ENCODE measurements around the gene ZNF385B. TPM values are rescaled to one million over a fixed set of nuclear protein-coding genes. Genes with fewer than 3 reads are reported as not detected.

ZNF385B gene
- total RNA-seq, 1 donor: 1.1 TPM

GRCh38 chr2:179622635-179623300, 238.6 kb downstream of the ZNF385B start:
- H2AFZ ChIP-seq (ENCODE audit: low read length): no peak overlapping the region
- DNase-seq (ENCODE audit: insufficient read length, low spot score, missing footprints): no peak
- peaks cover 5% of the 10 kb centered on the region for H3K4me1 ChIP-seq (ENCODE audit: insufficient read depth, low read length)
- no peaks in the 10 kb centered on the region for H3K9me3 ChIP-seq (ENCODE audit: low read depth, low read length)
- H3K27me3 ChIP-seq (ENCODE audit: insufficient read depth, low read length): no peaks in the 10 kb centered on the region
- no peaks in the 10 kb centered on the region for H4K20me1 ChIP-seq (ENCODE audit: insufficient read depth, low read length)
- TF ChIP-seq CTCF (IDR thresholded peaks at IDR 0.05; ENCODE audit: extremely low read depth, low read depth, low read length): no peak
- H3K36me3 ChIP-seq (ENCODE audit: insufficient read depth, low read length): no peaks in the 10 kb centered on the region
- H3K4me2 ChIP-seq (ENCODE audit: insufficient read depth, low read length): no peak overlapping the region
- H3K79me2 ChIP-seq (ENCODE audit: insufficient read depth, low read length): no peaks in the 10 kb centered on the region
- no peak overlapping the region for H3K4me3 ChIP-seq (ENCODE audit: insufficient read depth, low read length)
- H3K27ac ChIP-seq (ENCODE audit: low read depth, low read length): no peak overlapping the region

GRCh38 chr2:179622112-179622511, 239.3 kb downstream of the ZNF385B start:
- no peak overlapping the region for H3K27ac ChIP-seq (ENCODE audit: low read depth, low read length)
- no peak overlapping the region for H2AFZ ChIP-seq (ENCODE audit: low read length)
- no peaks in the 10 kb centered on the region for H3K9me3 ChIP-seq (ENCODE audit: low read depth, low read length)
- no peak overlapping the region for H3K4me2 ChIP-seq (ENCODE audit: insufficient read depth, low read length)
- no peak overlapping the region for H3K4me3 ChIP-seq (ENCODE audit: insufficient read depth, low read length)
- peak; percentile 26 for DNase-seq (ENCODE audit: insufficient read length, low spot score, missing footprints)
- no peak for TF ChIP-seq CTCF (IDR thresholded peaks at IDR 0.05; ENCODE audit: extremely low read depth, low read depth, low read length)
- no peaks in the 10 kb centered on the region for H4K20me1 ChIP-seq (ENCODE audit: insufficient read depth, low read length)
- no peaks in the 10 kb centered on the region for H3K79me2 ChIP-seq (ENCODE audit: insufficient read depth, low read length)
- no peaks in the 10 kb centered on the region for H3K27me3 ChIP-seq (ENCODE audit: insufficient read depth, low read length)
- peaks cover 5% of the 10 kb centered on the region for H3K4me1 ChIP-seq (ENCODE audit: insufficient read depth, low read length)
- no peaks in the 10 kb centered on the region for H3K36me3 ChIP-seq (ENCODE audit: insufficient read depth, low read length)

GRCh38 chr2:179619947-179620467, 241.4 kb downstream of the ZNF385B start:
- Histone ChIP-seq H4K20me1 (ENCODE audit: insufficient read depth, low read length) (no peaks in the 10 kb centered on the region), H3K36me3 (ENCODE audit: insufficient read depth, low read length) (no peaks in the 10 kb centered on the region), H3K27me3 (ENCODE audit: insufficient read depth, low read length) (no peaks in the 10 kb centered on the region), H2AFZ (ENCODE audit: low read length) (no peak overlapping the region), H3K9me3 (ENCODE audit: low read depth, low read length) (no peaks in the 10 kb centered on the region), H3K79me2 (ENCODE audit: insufficient read depth, low read length) (no peaks in the 10 kb centered on the region), H3K4me3 (ENCODE audit: insufficient read depth, low read length) (no peak overlapping the region), H3K4me2 (ENCODE audit: insufficient read depth, low read length) (no peak overlapping the region), H3K4me1 (ENCODE audit: insufficient read depth, low read length) (peaks cover 5% of the 10 kb centered on the region), H3K27ac (ENCODE audit: low read depth, low read length) (no peak overlapping the region)
- no peak for TF ChIP-seq CTCF (IDR thresholded peaks at IDR 0.05; ENCODE audit: extremely low read depth, low read depth, low read length)
- DNase-seq (ENCODE audit: insufficient read length, low spot score, missing footprints): no peak

GRCh38 chr2:179614121-179614520, 247.3 kb downstream of the ZNF385B start:
- peak overlapping the region; percentile 54 for H3K4me2 ChIP-seq (ENCODE audit: insufficient read depth, low read length)
- H4K20me1 ChIP-seq (ENCODE audit: insufficient read depth, low read length): no peaks in the 10 kb centered on the region
- no peak overlapping the region for H2AFZ ChIP-seq (ENCODE audit: low read length)
- no peaks in the 10 kb centered on the region for H3K79me2 ChIP-seq (ENCODE audit: insufficient read depth, low read length)
- H3K36me3 ChIP-seq (ENCODE audit: insufficient read depth, low read length): no peaks in the 10 kb centered on the region
- H3K27me3 ChIP-seq (ENCODE audit: insufficient read depth, low read length): no peaks in the 10 kb centered on the region
- H3K9me3 ChIP-seq (ENCODE audit: low read depth, low read length): no peaks in the 10 kb centered on the region
- H3K4me3 ChIP-seq (ENCODE audit: insufficient read depth, low read length): peak overlapping the region; percentile 3
- TF ChIP-seq CTCF (IDR thresholded peaks at IDR 0.05; ENCODE audit: extremely low read depth, low read depth, low read length): no peak
- no peak overlapping the region for H3K27ac ChIP-seq (ENCODE audit: low read depth, low read length)
- H3K4me1 ChIP-seq (ENCODE audit: insufficient read depth, low read length): peaks cover 31% of the 10 kb centered on the region
- no peak for DNase-seq (ENCODE audit: insufficient read length, low spot score, missing footprints)

Measured in osteoblast (primary cell).